HepG2 (cell line): Measurements from ENCODE around the gene PXK. TPM values are rescaled to one million over a fixed set of nuclear protein-coding genes. Genes with fewer than 3 reads are reported as not detected.

Experiments used
- CTCF ChIP-seq: sonication (generic); formaldehyde crosslinking; IDR thresholded peaks from 2 replicates; pipeline ENCODE4 v1.5.0; 2020; ENCODE audit warnings: mild to moderate bottlenecking, missing genetic modification reagents, moderate library complexity
- HINFP ChIP-seq: sonication (generic); formaldehyde crosslinking; IDR thresholded peaks from 2 replicates; pipeline ENCODE4 v1.4.0; 2020; ENCODE audit warnings: low read depth, mild to moderate bottlenecking, missing genetic modification reagents
- KAT7 ChIP-seq: IDR thresholded peaks from 2 replicates; pipeline ENCODE4 v1.6.1; 2018; ENCODE audit warnings: borderline replicate concordance, missing compliant biosample characterization
- MAFK ChIP-seq, 2 experiments: IDR thresholded peaks in 1 of 2; conservative IDR thresholded peaks in 1 of 2; 2 replicates each; pipeline ENCODE4 v1.6.1; 2011; ENCODE audit warnings: improper control_type of control experiment in 2 of 2, low read length in 2 of 2
- RAD21 ChIP-seq: fragments of 450-650 bp; formaldehyde crosslinking; IDR thresholded peaks from 2 replicates; pipeline ENCODE4 v1.5.0; 2020; ENCODE audit warnings: mild to moderate bottlenecking
- SMC3 ChIP-seq: IDR thresholded peaks from 2 replicates; pipeline ENCODE4 v1.6.1; 2011; ENCODE audit warnings: low read length, improper control_type of control experiment
- ZNF557 ChIP-seq: sonication (generic); formaldehyde crosslinking; IDR thresholded peaks from 2 replicates; pipeline ENCODE4 v1.4.0; 2020; ENCODE audit warnings: missing genetic modification reagents
- ZNF674 ChIP-seq: sonication (generic); formaldehyde crosslinking; IDR thresholded peaks from 2 replicates; pipeline ENCODE4 v1.5.0; 2020; ENCODE audit warnings: low read depth, mild to moderate bottlenecking, missing genetic modification reagents
- polyA plus RNA-seq, 8 experiments: library from polyadenylated mRNA; depleted of rRNA in 3 of 8; stranded (reverse) in 7 of 8; unstranded in 1 of 8; fragments of >200 nt; fragmentation: Illumina TruSeq in 4 of 8; extraction: Trizol in 4 of 8; gene quantifications; 2 replicates each; pipeline versions ENCODE4 v1.2.1 to v1.2.3, GENCODE V29; 2011 to 2016; ENCODE audit warnings: low read depth in 4 of 8, missing spikeins in 1 of 8, mixed read lengths in 1 of 8; ENCODE audit not compliant: insufficient read depth in 1 of 8
- total RNA-seq, 5 experiments: library from RNA; depleted of rRNA; stranded (reverse); fragments of >200 nt; fragmentation: Illumina TruSeq; extraction: Trizol; gene quantifications; 2 replicates each; pipeline ENCODE4 v1.2.3, GENCODE V29; 2016; ENCODE audit warnings: low read depth in 1 of 5
- TF ChIP-seq, protein P1 (sequence below): sonication (generic); formaldehyde crosslinking; IDR thresholded peaks from 2 replicates; pipeline ENCODE4 v1.9.0; 2021; ENCODE audit warnings: missing genetic modification reagents, borderline replicate concordance

PXK gene
- total and polyA plus RNA-seq, 2 of the 13 experiments (the other 11 are each of a cell fraction or from before 2014, with no cell fraction given): 6.4 to 18.6 TPM

DNA sequence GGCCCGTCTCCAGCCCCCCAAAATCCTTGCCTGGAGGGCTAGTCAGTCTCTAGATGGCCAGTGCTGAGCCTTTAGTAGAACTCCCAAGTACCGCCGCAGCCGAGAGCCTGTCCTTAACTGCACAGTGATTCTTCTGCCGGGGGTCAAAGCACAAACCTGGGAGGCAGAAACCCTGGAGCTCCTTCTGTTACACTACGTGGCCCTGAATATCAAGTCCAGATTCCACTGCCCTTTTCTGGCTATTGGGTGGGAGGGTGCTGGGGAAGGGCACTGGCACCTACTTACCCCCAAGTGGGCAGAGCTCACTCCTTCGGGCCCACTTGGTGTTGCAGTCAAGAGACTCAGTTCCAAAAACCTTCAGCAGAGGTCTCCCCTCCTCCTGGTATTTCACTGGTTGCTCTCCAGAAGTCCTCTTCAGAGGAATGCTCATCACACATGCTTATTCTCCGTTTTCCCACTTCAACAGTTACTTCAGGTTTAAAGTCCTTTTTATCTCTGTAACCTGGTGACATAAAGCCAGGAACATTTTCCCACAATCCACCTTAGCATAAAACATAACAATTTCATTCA lies 90.1 kb downstream of the PXK start (continued):
- TF ChIP-seq ZNF557 (no peak), KAT7 (CRISPR knock-in tag) (no peak), RAD21 (CRISPR knock-in tag) (peak; percentile 52), ZNF674 (CRISPR knock-in tag) (no peak), CTCF (CRISPR knock-in tag) (peak; percentile 63), HINFP (CRISPR knock-in tag) (no peak), SMC3 (peak; percentile 38; the same call in 1 of the 2 replicates), MAFK (conservative IDR thresholded peaks at IDR 0.05 in 1 of 2, IDR thresholded peaks at IDR 0.05 in 1 of 2; ENCODE audit: low read length in 2 of 2) (no peak)
- TF ChIP-seq, protein P1, sequence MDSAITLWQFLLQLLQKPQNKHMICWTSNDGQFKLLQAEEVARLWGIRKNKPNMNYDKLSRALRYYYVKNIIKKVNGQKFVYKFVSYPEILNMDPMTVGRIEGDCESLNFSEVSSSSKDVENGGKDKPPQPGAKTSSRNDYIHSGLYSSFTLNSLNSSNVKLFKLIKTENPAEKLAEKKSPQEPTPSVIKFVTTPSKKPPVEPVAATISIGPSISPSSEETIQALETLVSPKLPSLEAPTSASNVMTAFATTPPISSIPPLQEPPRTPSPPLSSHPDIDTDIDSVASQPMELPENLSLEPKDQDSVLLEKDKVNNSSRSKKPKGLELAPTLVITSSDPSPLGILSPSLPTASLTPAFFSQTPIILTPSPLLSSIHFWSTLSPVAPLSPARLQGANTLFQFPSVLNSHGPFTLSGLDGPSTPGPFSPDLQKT (CRISPR knock-in tag): no peak
